GM21423 (cell line): ENCODE measurements around the gene MRO.
"Not testable (repeated sequence)": the region's sequence is repeated elsewhere in the genome, so short reads cannot be mapped to it uniquely, and the experiment has no call there.

Source experiments
- ATAC-seq: cut with Tn5 transposase; IDR thresholded peaks from one replicate; pipeline ENCODE4 v1.9.1; 2021; ENCODE audit warnings: mild to moderate bottlenecking, moderate library complexity; ENCODE audit not compliant: unreplicated experiment

The MRO gene

GRCh38 chr18:50793641-50794565, 25.9 kb downstream of the MRO start:
- no peak for ATAC-seq

DNA sequence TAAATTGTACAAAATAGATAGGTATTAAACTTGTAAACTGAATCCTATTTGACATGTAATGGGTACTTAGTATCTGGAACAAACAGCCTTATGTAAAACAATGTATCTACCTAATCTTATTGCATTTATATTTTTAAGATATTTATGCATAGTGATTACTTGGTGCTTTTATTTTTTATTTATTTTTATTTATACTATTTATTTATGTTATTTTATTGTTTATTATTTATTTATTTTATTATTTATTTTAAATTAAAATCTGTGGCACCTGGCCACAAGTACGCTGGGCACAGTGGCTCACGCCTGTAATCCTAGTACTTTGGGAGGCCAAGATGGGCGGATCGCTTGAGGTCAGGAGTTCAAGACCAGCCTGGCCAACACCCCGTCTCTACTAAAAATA, 26.9 kb downstream of the MRO start:
- ATAC-seq, result no peak

DNA sequence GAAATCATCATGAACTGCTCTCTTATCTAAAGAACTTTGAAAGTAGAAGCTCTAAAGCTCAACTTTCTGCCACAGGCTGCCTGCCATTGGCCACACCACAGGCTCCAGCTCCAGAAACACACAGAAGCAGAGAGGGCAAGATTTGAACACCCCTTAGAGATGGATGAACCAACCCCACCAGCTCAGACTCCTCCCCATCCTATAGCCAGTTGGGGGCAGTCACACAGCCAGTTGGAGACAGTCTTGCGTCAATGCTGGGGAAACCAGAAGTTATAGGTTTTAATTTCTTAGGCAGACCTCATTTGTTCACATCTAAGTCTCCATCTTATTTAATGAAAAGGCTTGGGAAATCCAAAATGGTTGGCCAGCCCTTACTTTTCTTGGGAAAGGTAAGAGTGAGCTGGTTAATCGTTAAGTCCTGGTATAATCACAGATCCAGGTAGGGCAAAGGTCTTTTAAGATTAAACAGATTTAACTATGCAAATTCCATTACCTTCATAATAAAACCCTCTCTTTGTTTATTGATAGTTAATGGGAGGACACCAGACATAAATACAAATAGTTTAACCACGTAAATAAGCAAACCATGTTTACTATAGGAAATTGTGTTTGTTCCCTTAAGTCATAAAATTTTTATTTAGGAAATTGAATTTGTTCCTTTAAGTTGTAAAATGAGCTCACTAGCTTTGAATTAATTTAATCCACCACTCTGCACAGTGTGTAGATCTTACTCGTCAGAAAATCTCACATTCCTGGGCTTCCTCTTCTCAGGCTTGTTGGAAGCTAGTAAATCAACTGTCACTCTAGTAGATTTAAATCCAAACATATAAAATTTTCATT, 28.0 kb downstream of the MRO start:
- no peak for ATAC-seq

GRCh38 chr18:50790948-50791347, 28.9 kb downstream of the MRO start:
- no peak for ATAC-seq

DNA sequence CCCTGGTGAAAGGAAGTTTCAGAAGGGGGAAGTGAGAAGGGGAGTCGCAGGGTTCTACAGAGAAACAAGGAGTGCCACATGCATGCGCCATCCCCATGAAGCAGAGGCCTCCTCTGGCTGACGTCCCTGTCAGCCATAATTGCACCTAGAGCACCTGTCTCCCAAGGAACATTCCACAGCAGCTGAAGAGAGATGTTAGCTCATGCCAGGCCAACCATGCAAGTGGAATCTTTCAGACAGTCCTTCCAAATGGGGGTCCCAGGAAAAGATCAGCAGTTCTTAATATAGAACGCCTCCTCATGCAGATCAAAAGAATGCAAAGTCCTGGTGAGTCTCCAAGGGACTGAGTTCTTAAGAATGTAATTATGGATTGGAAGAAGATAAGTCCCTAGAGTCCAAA, 29.6 kb downstream of the MRO start:
- ATAC-seq, result no peak

- ATAC-seq, result no peak
Measured at GRCh38 chr18:50788284-50788683, 31.5 kb downstream of the MRO start.

DNA sequence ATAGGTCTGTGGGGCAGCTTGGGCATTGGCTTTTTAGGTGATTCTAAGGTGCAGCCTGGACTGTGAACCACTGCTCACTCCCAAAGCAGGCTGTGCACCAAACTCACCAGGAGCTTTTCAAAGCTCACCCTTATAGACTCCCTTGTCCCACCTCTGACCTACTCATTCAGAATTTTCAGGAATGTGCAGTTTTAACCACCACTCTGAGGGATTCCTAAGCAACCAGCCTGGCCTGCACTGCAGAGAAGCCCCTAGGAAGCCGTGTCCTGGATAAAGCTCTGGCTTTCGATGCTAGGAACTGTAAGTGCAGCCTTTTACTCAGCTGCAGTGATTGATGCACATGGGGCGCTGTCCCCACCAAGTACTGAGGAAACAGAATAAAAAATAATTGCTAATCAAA, 33.0 kb downstream of the MRO start:
- no peak for ATAC-seq

GRCh38 chr18:50783553-50783952, 36.3 kb downstream of the MRO start:
- ATAC-seq, result no peak

DNA sequence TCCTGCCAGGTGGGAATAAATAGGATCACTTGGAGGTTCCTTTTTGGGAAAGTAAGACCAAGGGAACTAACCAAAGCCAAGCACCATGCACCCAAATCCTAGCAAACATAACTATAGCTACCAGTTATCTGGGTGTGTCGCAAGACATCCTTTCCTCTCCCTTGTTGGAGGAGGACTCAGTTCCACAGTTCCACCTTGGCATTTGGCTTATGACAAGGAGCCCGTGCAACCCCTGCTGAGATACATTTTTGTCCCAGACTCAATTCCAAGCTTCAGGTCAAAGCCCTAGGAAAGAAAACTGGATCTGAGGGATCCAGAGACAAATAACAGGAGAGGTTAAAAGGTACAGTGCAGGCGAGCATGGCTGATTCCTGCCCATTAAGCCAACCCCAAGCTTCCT, 40.8 kb downstream of the MRO start:
- ATAC-seq, result not testable (repeated sequence)

GRCh38 chr18:50776383-50776782, 43.4 kb downstream of the MRO start:
- ATAC-seq, result no peak

GRCh38 chr18:50775726-50776125, 44.1 kb downstream of the MRO start:
- ATAC-seq, result no peak

DNA sequence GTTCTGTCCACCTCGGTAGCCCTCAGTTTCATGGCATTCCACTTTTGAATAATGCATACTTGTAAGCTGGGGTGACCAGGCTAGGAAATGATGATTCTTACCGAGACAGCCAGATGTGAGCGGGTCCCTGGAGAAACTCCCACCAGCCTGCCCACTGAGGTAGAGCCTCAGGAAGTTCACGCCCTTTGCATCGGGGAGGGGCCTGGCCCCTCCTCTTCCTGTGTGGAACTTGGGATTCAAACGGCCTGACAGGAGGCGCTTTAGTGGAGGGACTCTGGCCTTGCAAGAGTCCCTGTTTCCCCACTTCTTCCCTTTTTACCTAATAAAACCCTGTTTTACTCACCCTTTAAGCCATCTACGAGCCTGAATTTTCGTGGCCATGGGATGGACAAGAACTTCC, 44.6 kb downstream of the MRO start:
- ATAC-seq, result no peak

DNA sequence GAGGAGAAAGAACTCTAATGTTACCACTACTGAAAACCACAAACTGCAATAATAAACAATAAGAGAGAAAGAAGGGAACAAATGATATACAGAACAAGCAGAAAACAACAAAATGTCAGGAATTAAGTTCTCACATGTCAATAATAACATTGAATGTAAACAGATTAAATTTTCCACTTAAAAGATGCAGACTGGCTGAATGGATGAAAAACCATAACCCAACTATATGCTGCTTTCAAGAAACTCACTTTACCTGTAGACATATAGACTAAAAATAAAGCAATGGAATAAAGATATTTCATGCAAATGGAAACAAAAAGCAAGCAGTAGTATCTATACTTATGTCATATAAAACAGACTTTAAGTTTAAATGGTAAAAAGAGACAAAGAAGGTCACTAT, 50.4 kb downstream of the MRO start:
- no peak for ATAC-seq

GRCh38 chr18:50757358-50757757, 62.5 kb downstream of the MRO start:
- ATAC-seq, result no peak

- ATAC-seq, result no peak
Measured at GRCh38 chr18:50754297-50754696, 65.5 kb downstream of the MRO start.

DNA sequence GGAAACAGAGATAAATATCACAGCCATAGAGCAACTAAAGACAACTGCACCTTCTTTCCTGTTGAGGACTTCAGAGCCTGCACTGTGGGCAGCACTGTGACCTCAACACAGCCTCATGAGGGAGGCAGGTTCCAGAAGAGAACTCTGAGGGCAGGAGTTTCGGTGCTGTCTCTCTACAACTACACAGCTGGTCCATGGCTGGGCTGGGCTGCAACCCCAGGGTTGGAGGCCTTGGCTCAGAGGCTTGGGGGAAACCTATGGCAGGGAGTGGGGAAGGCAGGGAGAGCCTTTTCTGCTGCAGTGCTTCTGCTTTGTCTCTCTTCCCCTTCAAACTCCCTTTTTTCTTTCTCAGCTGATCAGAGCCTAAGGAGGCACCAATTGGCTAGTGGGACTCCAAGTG, 66.5 kb downstream of the MRO start:
- ATAC-seq, result no peak

GRCh38 chr18:50751947-50752346, 67.9 kb downstream of the MRO start:
- no peak for ATAC-seq

GRCh38 chr18:50751490-50751889, 68.3 kb downstream of the MRO start:
- ATAC-seq, result no peak

GRCh38 chr18:50750546-50750945, 69.3 kb downstream of the MRO start:
- no peak for ATAC-seq

- ATAC-seq, result no peak
Measured at GRCh38 chr18:50749945-50750344, 69.9 kb downstream of the MRO start.

GRCh38 chr18:50749421-50749820, 70.4 kb downstream of the MRO start:
- ATAC-seq, result no peak
